GM18907 (cell line): Measurements from ENCODE around the gene CP.
A peak's percentile ranks its signal among the peaks of the same experiment; 100 is the strongest.

Experiments
- ATAC-seq: cut with Tn5 transposase; IDR thresholded peaks from one replicate; pipeline ENCODE4 v1.9.1; 2021; ENCODE audit warnings: mild to moderate bottlenecking, moderate library complexity; ENCODE audit not compliant: unreplicated experiment

CP gene

DNA sequence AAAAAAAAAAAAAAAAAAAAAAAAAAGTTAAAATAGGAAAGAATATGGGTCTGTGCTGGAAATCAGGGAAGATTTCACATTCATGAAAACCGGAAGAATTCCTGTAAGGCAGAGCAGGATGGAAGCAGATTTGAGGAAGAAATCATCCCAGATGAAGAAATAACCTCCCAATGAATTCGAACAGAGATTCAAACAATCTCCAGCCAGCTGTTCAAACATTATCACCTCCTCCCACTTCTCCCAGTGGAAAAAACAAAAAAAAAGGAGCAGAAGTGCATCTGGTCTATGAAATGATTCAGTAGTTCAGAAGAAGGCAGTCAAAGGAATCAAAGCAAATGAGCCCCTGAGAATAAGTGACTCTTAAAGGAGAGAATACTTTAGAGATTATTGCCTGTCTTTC is 33.1 kb downstream of the CP start:
- ATAC-seq: no peak

GRCh38 chr3:149186721-149187120 is 34.9 kb downstream of the CP start:
- no peak for ATAC-seq

- ATAC-seq: no peak
Measured at GRCh38 chr3:149186219-149186618, 35.4 kb downstream of the CP start.

DNA sequence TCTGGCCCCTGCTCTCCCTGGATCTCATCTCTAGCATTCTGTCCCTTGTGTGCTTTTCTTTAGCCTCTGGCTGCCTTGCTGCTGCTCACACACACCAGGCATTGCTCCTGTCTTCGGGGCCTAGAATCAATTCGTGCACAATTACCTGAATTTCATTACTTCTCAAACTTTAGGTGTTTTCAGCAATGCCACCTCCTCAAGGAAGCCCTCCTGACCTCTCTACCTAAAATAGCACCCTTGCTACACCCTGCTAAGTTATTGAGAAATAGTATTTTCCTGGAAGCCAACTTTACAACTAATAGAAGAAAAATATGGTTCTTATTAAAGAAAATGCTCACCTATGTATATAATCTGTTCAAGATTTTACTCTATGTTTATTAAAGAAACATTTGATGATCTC is 40.4 kb downstream of the CP start:
- ATAC-seq: no peak

DNA sequence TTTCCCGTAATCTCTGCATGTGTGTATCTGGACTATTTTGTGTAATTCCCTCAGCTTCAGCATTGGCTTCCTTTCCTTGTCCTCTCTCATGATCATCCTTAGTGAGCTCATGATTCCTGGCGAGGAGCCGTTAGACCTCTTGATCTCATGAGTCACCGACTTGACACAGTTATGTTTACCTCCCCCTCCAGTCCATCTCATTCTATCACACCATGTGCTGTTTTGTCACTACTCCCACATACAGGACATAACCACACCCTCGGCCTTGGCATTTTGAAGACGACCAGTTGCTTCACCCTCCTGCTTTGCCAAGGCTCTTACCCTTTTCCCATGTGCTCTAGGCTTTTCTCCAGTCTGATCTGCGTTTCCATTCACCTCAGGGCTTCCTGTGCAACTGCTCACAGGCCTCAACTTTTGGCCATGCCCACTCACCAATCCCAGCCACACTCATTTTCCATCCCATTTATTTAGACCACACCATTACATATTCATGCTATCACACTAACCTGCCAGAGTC is 41.5 kb downstream of the CP start:
- ATAC-seq: no peak

GRCh38 chr3:149179220-149179619 is 42.4 kb downstream of the CP start:
- ATAC-seq: no peak

GRCh38 chr3:149177122-149177521 is 44.5 kb downstream of the CP start:
- ATAC-seq: no peak

DNA sequence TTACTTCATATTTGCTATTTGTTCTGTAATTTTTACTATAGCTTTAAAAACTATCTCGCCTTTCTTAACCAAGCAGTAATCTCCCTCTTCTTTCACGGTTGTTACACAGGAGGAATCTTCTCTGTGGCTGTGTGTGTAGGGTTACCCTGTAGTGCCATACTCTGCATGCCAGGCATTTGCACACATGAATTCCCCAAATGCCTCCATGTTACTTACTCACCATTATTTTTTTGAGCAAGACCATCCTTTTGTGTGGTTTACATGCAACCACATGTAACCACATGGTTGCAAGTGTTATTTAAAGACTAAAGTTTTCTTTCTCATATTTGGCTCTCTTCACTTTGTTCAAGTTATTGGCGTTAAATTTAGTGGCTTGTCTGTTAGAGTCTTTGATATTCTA is 46.7 kb downstream of the CP start:
- peak; percentile 97 for ATAC-seq

GRCh38 chr3:149170672-149171071 is 51.0 kb downstream of the CP start:
- no peak for ATAC-seq

DNA sequence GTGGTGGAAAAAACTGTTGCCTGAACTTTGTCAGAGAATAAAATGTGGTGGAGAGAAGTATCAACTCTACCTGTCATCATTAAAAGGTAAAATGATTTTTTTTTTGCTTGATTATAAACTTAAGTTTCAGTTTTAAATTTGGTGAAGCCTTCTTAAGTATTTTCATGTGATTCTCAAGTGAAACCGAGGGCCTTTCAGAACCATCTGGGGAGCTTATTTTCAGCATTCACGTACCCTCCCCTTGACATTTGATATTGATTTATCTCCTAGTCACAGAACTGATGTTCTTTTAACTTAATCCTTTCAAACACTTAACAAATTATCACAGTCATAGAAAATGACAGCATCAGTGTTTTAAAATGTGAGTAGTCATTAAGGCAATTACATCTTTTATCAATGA is 53.7 kb downstream of the CP start:
- ATAC-seq: no peak

DNA sequence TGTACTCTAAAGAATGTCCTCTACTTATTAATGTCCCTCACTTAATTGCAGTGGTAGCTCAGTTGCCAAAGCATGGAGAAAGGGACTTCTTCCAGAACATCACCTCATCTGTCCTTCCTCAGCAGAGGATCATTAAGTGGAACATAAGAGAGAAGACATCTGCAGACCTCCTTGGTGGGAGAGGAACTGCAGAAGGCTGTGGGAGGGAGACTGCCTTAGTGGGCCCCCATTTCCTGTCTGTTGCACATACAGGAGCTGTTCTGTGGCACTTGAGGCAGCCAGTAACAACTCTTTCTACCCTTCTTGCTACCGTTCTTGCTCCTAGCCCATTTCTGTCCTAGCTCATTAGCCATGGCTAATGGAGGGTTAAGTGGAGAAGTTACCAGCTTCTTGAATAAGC is 58.6 kb downstream of the CP start:
- no peak for ATAC-seq

- no peak for ATAC-seq
Measured at GRCh38 chr3:149162007-149162406, 59.6 kb downstream of the CP start.

- ATAC-seq: no peak
Measured at GRCh38 chr3:149160754-149161300, 60.8 kb downstream of the CP start.

GRCh38 chr3:149153402-149153801 is 68.2 kb downstream of the CP start:
- no peak for ATAC-seq

DNA sequence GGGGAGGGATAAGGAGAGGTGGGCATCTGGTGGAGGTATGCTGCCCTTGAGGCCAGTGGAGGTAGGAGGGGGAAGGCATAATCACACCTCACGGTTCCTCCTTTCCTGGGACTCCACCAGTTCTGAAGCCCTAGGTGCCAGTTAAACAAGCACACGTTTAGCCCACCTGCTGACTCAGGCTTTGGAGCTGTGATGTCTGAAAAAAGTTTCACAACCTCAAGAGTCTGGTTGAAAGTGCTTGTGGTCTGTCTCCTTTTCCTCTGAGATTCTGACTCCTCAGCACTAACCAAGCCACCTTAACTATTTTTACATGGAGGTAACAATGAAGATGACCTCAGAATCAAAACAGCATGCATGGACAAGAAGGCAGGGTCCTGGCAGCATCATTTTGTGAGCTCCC is 69.2 kb downstream of the CP start:
- ATAC-seq: peak; percentile 95

- peak; percentile 45 for ATAC-seq
Measured at GRCh38 chr3:149151843-149152242, 69.8 kb downstream of the CP start.

DNA sequence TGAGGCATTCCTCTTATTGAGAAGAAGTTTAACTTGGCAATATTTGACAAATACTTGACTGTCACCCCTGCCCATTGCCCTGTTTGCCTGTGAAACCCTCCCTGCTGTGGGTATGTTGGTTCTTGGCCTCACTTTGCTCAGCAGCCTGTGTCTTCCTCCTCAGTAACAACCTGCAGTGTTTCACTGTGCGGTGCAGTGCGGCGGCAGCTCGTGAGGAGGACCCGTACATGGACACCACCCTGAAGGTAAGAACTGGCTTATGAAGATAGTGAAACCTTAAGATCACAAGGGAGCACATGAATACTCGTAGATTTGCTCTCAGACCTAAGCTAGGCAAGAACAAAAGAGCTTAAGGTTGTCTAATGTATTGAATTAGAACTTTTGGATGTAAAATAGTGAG is 71.2 kb downstream of the CP start:
- no peak for ATAC-seq

- ATAC-seq: peak; percentile 86
Measured at GRCh38 chr3:149145974-149146373, 75.7 kb downstream of the CP start.

GRCh38 chr3:149145356-149145755 is 76.3 kb downstream of the CP start:
- no peak for ATAC-seq

DNA sequence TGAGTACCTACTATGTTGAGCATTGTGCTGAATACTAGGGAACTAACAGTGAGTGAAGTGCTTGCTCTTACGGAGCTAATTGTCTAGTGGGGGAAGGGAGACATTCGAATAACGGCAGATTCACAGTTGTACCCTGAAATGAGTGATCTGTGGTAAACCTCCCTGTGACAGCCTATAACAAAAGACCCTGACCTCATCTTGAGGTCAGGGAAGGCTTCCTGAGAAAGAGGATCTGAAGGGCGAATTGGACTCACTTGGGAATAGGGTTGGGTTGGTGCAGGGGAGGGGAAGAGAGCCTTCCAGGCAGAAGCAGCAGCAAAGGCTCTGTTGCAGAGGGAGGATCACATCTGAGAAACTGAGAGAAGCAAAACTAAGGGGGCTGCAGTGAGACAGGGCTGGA is 78.9 kb downstream of the CP start:
- ATAC-seq: no peak

DNA sequence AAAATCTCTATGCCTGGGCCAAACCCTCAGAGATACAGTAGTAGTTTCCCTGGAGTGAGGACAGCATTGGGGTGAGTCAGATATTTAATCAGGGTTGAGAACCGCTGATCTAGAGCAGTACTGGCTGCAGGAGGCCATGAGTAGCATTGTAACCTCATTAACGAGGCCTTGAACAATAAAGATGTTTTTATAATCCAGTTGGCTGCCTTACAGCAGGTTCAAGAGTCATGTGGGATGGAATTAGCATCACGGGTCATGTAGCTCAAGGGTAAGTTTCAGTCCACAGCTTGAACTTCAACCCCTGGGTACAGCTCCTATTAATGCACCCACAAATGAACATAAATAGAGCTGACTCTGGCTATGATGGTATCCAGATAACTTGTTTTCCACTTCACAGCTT is 87.1 kb downstream of the CP start:
- no peak for ATAC-seq

GRCh38 chr3:149131589-149131988 is 90.0 kb downstream of the CP start:
- ATAC-seq: no peak
